Spleen (tissue), 11 donors: ENCODE results near the gene KCNT1. TPM values are rescaled to one million over a fixed set of nuclear protein-coding genes. Genes with fewer than 3 reads are reported as not detected.

Experiments
- DNase-seq: peaks from one replicate; pipeline ENCODE4 v3.0.0-alpha.2; 2020
- H3K27ac ChIP-seq, 8 donors: fragments of 200-600 bp; sonication (generic) in 7 of 8; 1 replicate in 4 of 8; 2 replicates in 4 of 8; pipeline versions ENCODE4 v1.5.0 to v1.8.0; 2016 to 2021; ENCODE audit warnings: inconsistent platforms in 4 of 8, mild to moderate bottlenecking in 4 of 8, moderate library complexity in 1 of 8
- H3K27me3 ChIP-seq, 7 donors: fragments of 200-600 bp; sonication (generic) in 6 of 7; replicated peaks in 1 of 7; 1 replicate in 4 of 7; 2 replicates in 3 of 7; pipeline versions ENCODE4 v1.5.0 to v1.8.0; 2016 to 2021; ENCODE audit warnings: inconsistent platforms in 3 of 7, mild to moderate bottlenecking in 1 of 7
- H3K36me3 ChIP-seq, 6 donors: fragments of 200-600 bp; sonication (generic) in 5 of 6; 1 replicate in 4 of 6; 2 replicates in 2 of 6; pipeline versions ENCODE4 v1.5.0 to v1.8.0; 2016 to 2021; ENCODE audit warnings: inconsistent platforms in 2 of 6
- H3K4me1 ChIP-seq, 6 donors: fragments of 200-600 bp; sonication (generic) in 5 of 6; 1 replicate in 3 of 6; 2 replicates in 3 of 6; pipeline versions ENCODE4 v1.5.0 to v1.8.0; 2016 to 2021; ENCODE audit warnings: inconsistent platforms in 3 of 6
- H3K4me3 ChIP-seq, 8 donors: fragments of 200-600 bp; sonication (generic) in 7 of 8; 1 replicate in 4 of 8; 2 replicates in 4 of 8; pipeline versions ENCODE4 v1.5.0 to v1.8.0; 2016 to 2021; ENCODE audit warnings: inconsistent platforms in 4 of 8, mild to moderate bottlenecking in 4 of 8, moderate library complexity in 2 of 8
- H3K9me3 ChIP-seq, 8 donors: fragments of 200-600 bp; sonication (generic) in 7 of 8; 1 replicate in 4 of 8; 2 replicates in 4 of 8; pipeline versions ENCODE4 v1.5.0 to v1.8.0; 2016 to 2021; ENCODE audit warnings: inconsistent platforms in 4 of 8
- POLR2A ChIP-seq, 3 donors: fragments of 450-650 bp; IDR thresholded peaks; one replicate each; pipeline ENCODE4 v1.5.1; 2017; ENCODE audit warnings: antibody characterized with exemption in 3 of 3, mild to moderate bottlenecking in 1 of 3
- POLR2AphosphoS5 ChIP-seq, 3 donors: sonication (generic); formaldehyde crosslinking; IDR thresholded peaks; one replicate each; pipeline ENCODE4 v1.5.1; 2017; ENCODE audit warnings: antibody characterized with exemption in 3 of 3
- WGBS, 5 donors: extraction: QIAGEN DNeasy Blood & Tissue Kit in 3 of 5; methylation state at CpG; one replicate each; pipeline versions ENCODE4 v1.1.5 to v1.1.7; 2013 to 2018; 5-methylcytosine and 5-hydroxymethylcytosine counted together
- intact Hi-C: fragments of 100-400 bp; cut with DNase I; formaldehyde crosslinking; loops from one replicate; pipeline ENCODE4 v1.15.0; 2023; ENCODE audit warnings: low total_unique reads
- polyA plus RNA-seq, 3 donors: library from polyadenylated mRNA; stranded (reverse); fragments of 200-250 nt; gene quantifications; one replicate each; pipeline ENCODE4 v1.2.1, GENCODE V29; 2013
- total RNA-seq, 7 donors: library from RNA; depleted of rRNA in 3 of 7; stranded (reverse); fragments of >200 nt in 3 of 7; fragmentation: NEBNext Ultra II Directional in 4 of 7; extraction: Animal tissue kit (Norgen Biotek cat#: 25700) in 4 of 7; gene quantifications; one replicate each; pipeline versions ENCODE4 v1.1.0 to v1.2.1, GENCODE V29; 2016 to 2021
- TF ChIP-seq, protein P1 (sequence below), 11 experiments: fragments of 200-600 bp in 7 of 11; fragments of 450-650 bp in 4 of 11; sonication (generic) in 4 of 11; IDR thresholded peaks in 8 of 11; conservative IDR thresholded peaks in 3 of 11; 1 replicate in 7 of 11; 2 replicates in 4 of 11; pipeline versions ENCODE4 v1.4.0 to v1.8.0; 2016 to 2021; ENCODE audit warnings: antibody characterized with exemption in 11 of 11, inconsistent platforms in 4 of 11, mild to moderate bottlenecking in 1 of 11
- donor health status: healthy with polysubstance abuse.
- donor health status: DM: no; HTN: no; CAD: no; lungs with moderate emphysema.
- donor health status: DM: no; HTN: no; CAD: no.
- donor health status: Bipolar disorder and iron deficiency.
- donor health status: healthy.
- donor health status: DM: no; HTN: no; CAD: no.
- donor health status: DM: yes; HTN: yes; CAD: no.

Gene KCNT1
- total and polyA plus RNA-seq, 10 donors: 1.0 to 41.5 (median 19.8) TPM

DNA sequence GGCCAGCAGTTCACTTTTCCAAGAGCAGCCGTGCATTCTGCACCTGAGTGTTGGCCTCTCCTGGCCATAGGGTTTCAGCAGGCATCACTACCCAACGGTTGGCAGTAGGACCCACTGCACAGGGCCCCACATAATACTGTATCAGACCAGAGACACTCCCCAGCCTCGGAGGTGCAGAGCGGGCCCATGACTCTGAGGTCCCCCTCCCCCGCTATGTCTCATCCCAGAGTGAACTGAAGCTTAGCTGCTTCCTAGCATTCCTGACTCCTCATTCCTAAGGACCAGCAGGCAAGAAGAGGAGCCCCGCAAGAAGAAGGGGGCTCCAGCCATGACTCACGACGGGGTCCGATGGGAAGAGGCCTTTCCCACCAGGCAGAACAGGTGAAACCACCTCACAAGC lies 138.1 kb downstream of the KCNT1 start:
- H3K27me3 ChIP-seq: no peaks in the 10 kb centered on the region
- H3K36me3 ChIP-seq: peaks cover 0 to 52% (median 3%) of the 10 kb centered on the region in 6 donors
- H3K9me3 ChIP-seq: peaks cover 0 to 14% (median 12%) of the 10 kb centered on the region in 8 donors
- TF ChIP-seq POLR2AphosphoS5 (IDR thresholded peaks at IDR 0.05) (no peak), POLR2A (IDR thresholded peaks at IDR 0.05) (no peak)
- TF ChIP-seq, protein P1, sequence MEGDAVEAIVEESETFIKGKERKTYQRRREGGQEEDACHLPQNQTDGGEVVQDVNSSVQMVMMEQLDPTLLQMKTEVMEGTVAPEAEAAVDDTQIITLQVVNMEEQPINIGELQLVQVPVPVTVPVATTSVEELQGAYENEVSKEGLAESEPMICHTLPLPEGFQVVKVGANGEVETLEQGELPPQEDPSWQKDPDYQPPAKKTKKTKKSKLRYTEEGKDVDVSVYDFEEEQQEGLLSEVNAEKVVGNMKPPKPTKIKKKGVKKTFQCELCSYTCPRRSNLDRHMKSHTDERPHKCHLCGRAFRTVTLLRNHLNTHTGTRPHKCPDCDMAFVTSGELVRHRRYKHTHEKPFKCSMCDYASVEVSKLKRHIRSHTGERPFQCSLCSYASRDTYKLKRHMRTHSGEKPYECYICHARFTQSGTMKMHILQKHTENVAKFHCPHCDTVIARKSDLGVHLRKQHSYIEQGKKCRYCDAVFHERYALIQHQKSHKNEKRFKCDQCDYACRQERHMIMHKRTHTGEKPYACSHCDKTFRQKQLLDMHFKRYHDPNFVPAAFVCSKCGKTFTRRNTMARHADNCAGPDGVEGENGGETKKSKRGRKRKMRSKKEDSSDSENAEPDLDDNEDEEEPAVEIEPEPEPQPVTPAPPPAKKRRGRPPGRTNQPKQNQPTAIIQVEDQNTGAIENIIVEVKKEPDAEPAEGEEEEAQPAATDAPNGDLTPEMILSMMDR (IDR thresholded peaks at IDR 0.05 in 8 of 11, conservative IDR thresholded peaks at IDR 0.05 in 3 of 11): no peak
- no peak overlapping the region for H3K27ac ChIP-seq
- 97 to 99% (median 98%) methylated on average over 5 to 9 of the region's 9 CpGs for WGBS, 5 donors
- H3K4me3 ChIP-seq: no peak overlapping the region
- H3K4me1 ChIP-seq: peaks cover 0 to 4% (median 0%) of the 10 kb centered on the region in 6 donors
- intact Hi-C loops: no loop called here
- no peak for DNase-seq

DNA sequence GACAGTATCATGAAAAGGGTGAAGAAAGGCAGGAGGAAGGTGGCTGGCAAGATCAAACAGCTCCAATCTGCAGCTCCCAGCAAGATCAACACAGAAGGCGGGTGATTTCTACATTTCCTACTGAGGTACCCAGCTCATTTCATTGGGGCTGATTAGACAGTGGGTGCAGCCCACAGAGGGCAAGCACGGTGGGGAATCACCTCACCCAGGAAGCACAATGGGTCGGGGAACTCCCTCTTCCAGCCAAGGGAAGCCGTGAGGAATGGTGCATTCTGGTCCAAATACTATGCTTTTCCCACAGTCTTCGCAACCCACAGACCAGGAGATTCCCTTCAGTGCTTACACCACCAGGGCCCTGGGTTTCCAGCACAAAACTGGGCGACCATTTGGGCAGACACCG lies 138.6 kb downstream of the KCNT1 start:
- DNase-seq: no peak
- no peaks in the 10 kb centered on the region for H3K27me3 ChIP-seq
- peaks cover 0 to 4% (median 0%) of the 10 kb centered on the region in 6 donors for H3K4me1 ChIP-seq
- TF ChIP-seq, protein P1 (IDR thresholded peaks at IDR 0.05 in 8 of 11, conservative IDR thresholded peaks at IDR 0.05 in 3 of 11): no peak
- TF ChIP-seq POLR2AphosphoS5 (IDR thresholded peaks at IDR 0.05): no peak
- no peak for TF ChIP-seq POLR2A (IDR thresholded peaks at IDR 0.05)
- H3K9me3 ChIP-seq: peaks cover 0 to 17% (median 15%) of the 10 kb centered on the region in 8 donors
- H3K36me3 ChIP-seq: peaks cover 0 to 52% (median 3%) of the 10 kb centered on the region in 6 donors
- no peak overlapping the region for H3K4me3 ChIP-seq
- WGBS, 5 donors: 78 to 94% (median 84%) methylated on average over 7 of the region's 7 CpGs
- no peak overlapping the region for H3K27ac ChIP-seq
- intact Hi-C loops: no loop called here

Other genes with a start within 250 kb of the KCNT1 start
- 10 to 100 TPM in 2 of 7 donors, 1 to 10 TPM in 5; 6.7 to 18.7 (median 9.7) TPM for gene PPP1R26, start 222.4 kb upstream of the KCNT1 start, total RNA-seq
- gene PPP1R26, start 222.4 kb upstream of the KCNT1 start, polyA plus RNA-seq: 1 to 10 TPM; 1.8 to 4.5 (median 2.3) TPM
- gene MRPS2, start 201.5 kb upstream of the KCNT1 start, total RNA-seq: 10 to 100 TPM; 19.2 to 34.1 (median 24.1) TPM
- 10 to 100 TPM; 29.8 to 40.6 (median 34.5) TPM for gene MRPS2, start 201.5 kb upstream of the KCNT1 start, polyA plus RNA-seq
- gene LCN1, start 180.7 kb upstream of the KCNT1 start, total RNA-seq: not detected
- under 1 TPM in 1 of 3 donors, not detected in 2; 0.09 TPM for gene LCN1, start 180.7 kb upstream of the KCNT1 start, polyA plus RNA-seq
- under 1 TPM in 1 of 7 donors, not detected in 6; 0.40 TPM for gene OBP2A, start 156.1 kb upstream of the KCNT1 start, total RNA-seq
- gene OBP2A, start 156.1 kb upstream of the KCNT1 start, polyA plus RNA-seq: not detected
- not detected for gene PAEP, start 140.4 kb upstream of the KCNT1 start, total RNA-seq
- gene PAEP, start 140.4 kb upstream of the KCNT1 start, polyA plus RNA-seq: not detected
- not detected for gene GLT6D1, start 62.6 kb upstream of the KCNT1 start, total RNA-seq
- not detected for gene GLT6D1, start 62.6 kb upstream of the KCNT1 start, polyA plus RNA-seq
- not detected for gene LCN9, start 38.9 kb upstream of the KCNT1 start, total RNA-seq
- gene LCN9, start 38.9 kb upstream of the KCNT1 start, polyA plus RNA-seq: not detected
- gene SOHLH1, start 2.7 kb upstream of the KCNT1 start, total RNA-seq: not detected
- gene SOHLH1, start 2.7 kb upstream of the KCNT1 start, polyA plus RNA-seq: under 1 TPM in 2 of 3 donors, not detected in 1; 0.07 to 0.10 TPM
- 10 to 100 TPM; 18.6 to 34.3 (median 20.0) TPM for gene CAMSAP1, start 205.4 kb downstream of the KCNT1 start, total RNA-seq
- gene CAMSAP1, start 205.4 kb downstream of the KCNT1 start, polyA plus RNA-seq: 1 to 10 TPM; 2.4 to 4.1 (median 2.8) TPM